SK-N-SH (cell line): ENCODE data around the gene DMAP1. TPM values are rescaled to one million over a fixed set of nuclear protein-coding genes. Genes with fewer than 3 reads are reported as not detected.

Experiments
- CTCF ChIA-PET: fragments of 300-600, 350-600 bp; formaldehyde crosslinking; extraction: SDS; loops from one replicate; lab custom pipeline; 2021; lab: Yijun Ruan, JAX
- POLR2A ChIA-PET: fragments of 350-600 bp; sonication (Branson Sonifier 250); formaldehyde crosslinking; extraction: SDS; loops from one replicate; lab custom pipeline; 2020; ENCODE audit warnings: antibody characterized with exemption, inconsistent platforms; lab: Yijun Ruan, JAX
- DNase-seq: peaks from one replicate; pipeline ENCODE4 v3.0.0; 2012
- H2AFZ ChIP-seq: fragments of 200-600 bp; sonication (generic); 2 replicates; pipeline ENCODE4 v1.8.1; 2016; ENCODE audit warnings: antibody characterized with exemption, mild to moderate bottlenecking, low read depth
- H3F3A ChIP-seq: fragments of 200-600 bp; sonication (generic); replicated peaks from 2 replicates; pipeline ENCODE3; 2016; ENCODE audit warnings: antibody characterized with exemption, mild to moderate bottlenecking; ENCODE audit not compliant: insufficient read depth
- H3K27ac ChIP-seq, 2 experiments: fragments of 200-500 bp in 1 of 2; fragments of 200-600 bp in 1 of 2; sonication (Bioruptor generic) in 1 of 2; sonication (generic), shearing (Covaris generic) in 1 of 2; 2 replicates each; pipeline versions ENCODE4 v1.5.1 to v1.6.1; 2014 to 2016; ENCODE audit warnings: low read depth in 2 of 2, inconsistent platforms in 1 of 2, low read length in 1 of 2, mild to moderate bottlenecking in 1 of 2, mixed read lengths in 1 of 2
- H3K27me3 ChIP-seq: fragments of 200-600 bp; sonication (generic), shearing (Covaris generic); 2 replicates; pipeline ENCODE4 v1.6.1; 2016; ENCODE audit warnings: mixed run types; ENCODE audit not compliant: insufficient read depth
- H3K36me3 ChIP-seq, 2 experiments: fragments of 200-500 bp in 1 of 2; fragments of 200-600 bp in 1 of 2; sonication (Bioruptor generic) in 1 of 2; sonication (generic) in 1 of 2; replicated peaks in 1 of 2; 2 replicates each; pipeline versions ENCODE3 to v1.5.1; 2014 to 2016; ENCODE audit warnings: low read length in 1 of 2, mild to moderate bottlenecking in 1 of 2; ENCODE audit not compliant: insufficient read depth in 2 of 2, control insufficient read depth in 1 of 2
- H3K4me1 ChIP-seq, 2 experiments: fragments of 200-500 bp in 1 of 2; fragments of 200-600 bp in 1 of 2; sonication (Bioruptor generic) in 1 of 2; sonication (generic), shearing (Covaris generic) in 1 of 2; 2 replicates each; pipeline versions ENCODE4 v1.5.1 to v1.6.1; 2014 to 2016; ENCODE audit warnings: low read depth in 1 of 2, low read length in 1 of 2, mixed run types in 1 of 2; ENCODE audit not compliant: insufficient read depth in 2 of 2, control insufficient read depth in 1 of 2
- H3K4me2 ChIP-seq: fragments of 200-600 bp; sonication (generic), shearing (Covaris generic); 2 replicates; pipeline ENCODE4 v1.6.1; 2017; ENCODE audit warnings: mixed run types
- H3K4me3 ChIP-seq, 2 experiments: fragments of 200-500 bp in 1 of 2; fragments of 200-600 bp in 1 of 2; sonication (Bioruptor generic) in 1 of 2; sonication (generic), shearing (Covaris generic) in 1 of 2; 2 replicates each; pipeline versions ENCODE4 v1.5.1 to v1.8.1; 2014 to 2016; ENCODE audit warnings: low read depth in 2 of 2, inconsistent platforms in 1 of 2, low read length in 1 of 2, mild to moderate bottlenecking in 1 of 2, mixed read lengths in 1 of 2, moderate library complexity in 1 of 2
- H3K79me2 ChIP-seq: fragments of 200-600 bp; sonication (generic); 2 replicates; pipeline ENCODE4 v1.8.1; 2017; ENCODE audit warnings: mild to moderate bottlenecking; ENCODE audit not compliant: insufficient read depth
- H3K9ac ChIP-seq: fragments of 200-600 bp; sonication (generic); 2 replicates; pipeline ENCODE4 v1.6.1; 2017; ENCODE audit warnings: mixed run types
- H3K9me2 ChIP-seq: fragments of 200-600 bp; sonication (generic); 2 replicates; pipeline ENCODE4 v1.6.1; 2017; ENCODE audit warnings: mixed run types
- H3K9me3 ChIP-seq: fragments of 200-600 bp; sonication (generic); 2 replicates; pipeline ENCODE4 v1.6.1; 2017; ENCODE audit warnings: mixed run types, mild to moderate bottlenecking, moderate library complexity
- H4K20me1 ChIP-seq: fragments of 200-600 bp; sonication (generic); 2 replicates; pipeline ENCODE4 v1.6.1; 2017; ENCODE audit warnings: mild to moderate bottlenecking, mixed run types; ENCODE audit not compliant: insufficient read depth
- CHD2 ChIP-seq: fragments of 150-350 bp; IDR thresholded peaks from 2 replicates; pipeline ENCODE4 v1.6.1; 2018; ENCODE audit warnings: low read length; ENCODE audit not compliant: partially characterized antibody
- ELF1 ChIP-seq: IDR thresholded peaks from 2 replicates; pipeline ENCODE4 v1.4.0; 2012
- EP300 ChIP-seq, 2 experiments: IDR thresholded peaks; 2 replicates each; pipeline versions ENCODE4 v1.4.0 to v1.6.1; 2012; ENCODE audit warnings: borderline replicate concordance in 1 of 2, low read depth in 1 of 2, low read length in 1 of 2
- FOXM1 ChIP-seq: IDR thresholded peaks from 2 replicates; pipeline ENCODE4 v1.4.0; 2012; ENCODE audit warnings: low read depth, mild to moderate bottlenecking
- GABPA ChIP-seq: IDR thresholded peaks from 2 replicates; pipeline ENCODE4 v1.4.0; 2012; ENCODE audit warnings: low read depth, mild to moderate bottlenecking
- GATA2 ChIP-seq: sonication (generic); formaldehyde crosslinking; IDR thresholded peaks from 2 replicates; pipeline ENCODE4 v1.5.0; 2020; ENCODE audit warnings: mild to moderate bottlenecking, missing genetic modification reagents
- MEF2A ChIP-seq: IDR thresholded peaks from 2 replicates; pipeline ENCODE4 v1.4.0; 2012; ENCODE audit warnings: low read depth, borderline replicate concordance
- MXI1 ChIP-seq: IDR thresholded peaks from 2 replicates; pipeline ENCODE4 v1.6.1; 2012; ENCODE audit warnings: mild to moderate bottlenecking, low read depth, low read length, improper control_type of control experiment
- NRF1 ChIP-seq: IDR thresholded peaks from 2 replicates; pipeline ENCODE4 v1.6.1; 2012; ENCODE audit warnings: low read depth, mild to moderate bottlenecking, low read length
- RCOR1 ChIP-seq: fragments of 150-350 bp; IDR thresholded peaks from 2 replicates; pipeline ENCODE4 v1.6.1; 2017; ENCODE audit warnings: antibody characterized with exemption, low read length
- RFX5 ChIP-seq: IDR thresholded peaks from 2 replicates; pipeline ENCODE4 v1.6.1; 2012; ENCODE audit warnings: mild to moderate bottlenecking, improper control_type of control experiment, low read length
- RXRA ChIP-seq: IDR thresholded peaks from 2 replicates; pipeline ENCODE4 v1.4.0; 2012; ENCODE audit warnings: low read depth, mild to moderate bottlenecking, borderline replicate concordance
- TAF1 ChIP-seq: IDR thresholded peaks from 2 replicates; pipeline ENCODE4 v1.6.1; 2012; ENCODE audit warnings: low read depth, mild to moderate bottlenecking, low read length, moderate library complexity, borderline replicate concordance
- TEAD4 ChIP-seq: IDR thresholded peaks from 2 replicates; pipeline ENCODE4 v1.4.0; 2012; ENCODE audit warnings: mild to moderate bottlenecking, borderline replicate concordance; ENCODE audit not compliant: insufficient read depth
- YY1 ChIP-seq: IDR thresholded peaks from 2 replicates; pipeline ENCODE4 v1.4.0; 2012; ENCODE audit warnings: low read depth, mild to moderate bottlenecking
- WGBS: methylation state at CpG from one replicate; pipeline ENCODE4 v1.1.6; 2017; ENCODE audit warnings: low lambda C conversion rate; 5-methylcytosine and 5-hydroxymethylcytosine counted together
- polyA plus RNA-seq, 3 experiments: library from polyadenylated mRNA; depleted of rRNA; stranded (reverse); fragments of >200 nt; gene quantifications; 2 replicates each; pipeline ENCODE4 v1.2.3, GENCODE V29; 2012
- TF ChIP-seq, protein P1 (sequence below): IDR thresholded peaks from 2 replicates; pipeline ENCODE4 v1.4.0; 2012; ENCODE audit warnings: low read depth, borderline replicate concordance
- TF ChIP-seq, protein P2 (sequence below): fragments of 150-350 bp; IDR thresholded peaks from 2 replicates; pipeline ENCODE4 v1.6.1; 2017; ENCODE audit warnings: antibody characterized with exemption, low read length, low read depth, borderline replicate concordance
- TF ChIP-seq, protein P3 (sequence below): IDR thresholded peaks from 2 replicates; pipeline ENCODE4 v1.4.0; 2012; ENCODE audit warnings: low read depth
- TF ChIP-seq, protein P4 (sequence below): fragments of 150-350 bp; IDR thresholded peaks from 2 replicates; pipeline ENCODE4 v1.6.1; 2016; ENCODE audit warnings: mild to moderate bottlenecking, low read depth, low read length
- TF ChIP-seq, protein P5 (sequence below): IDR thresholded peaks from 2 replicates; pipeline ENCODE4 v1.6.1; 2012; ENCODE audit warnings: mild to moderate bottlenecking, low read depth, low read length, moderate library complexity

The DMAP1 gene
- polyA plus RNA-seq, 1 of the 3 experiments (the other 2 are of a cell fraction), result 59.6 TPM

DNA sequence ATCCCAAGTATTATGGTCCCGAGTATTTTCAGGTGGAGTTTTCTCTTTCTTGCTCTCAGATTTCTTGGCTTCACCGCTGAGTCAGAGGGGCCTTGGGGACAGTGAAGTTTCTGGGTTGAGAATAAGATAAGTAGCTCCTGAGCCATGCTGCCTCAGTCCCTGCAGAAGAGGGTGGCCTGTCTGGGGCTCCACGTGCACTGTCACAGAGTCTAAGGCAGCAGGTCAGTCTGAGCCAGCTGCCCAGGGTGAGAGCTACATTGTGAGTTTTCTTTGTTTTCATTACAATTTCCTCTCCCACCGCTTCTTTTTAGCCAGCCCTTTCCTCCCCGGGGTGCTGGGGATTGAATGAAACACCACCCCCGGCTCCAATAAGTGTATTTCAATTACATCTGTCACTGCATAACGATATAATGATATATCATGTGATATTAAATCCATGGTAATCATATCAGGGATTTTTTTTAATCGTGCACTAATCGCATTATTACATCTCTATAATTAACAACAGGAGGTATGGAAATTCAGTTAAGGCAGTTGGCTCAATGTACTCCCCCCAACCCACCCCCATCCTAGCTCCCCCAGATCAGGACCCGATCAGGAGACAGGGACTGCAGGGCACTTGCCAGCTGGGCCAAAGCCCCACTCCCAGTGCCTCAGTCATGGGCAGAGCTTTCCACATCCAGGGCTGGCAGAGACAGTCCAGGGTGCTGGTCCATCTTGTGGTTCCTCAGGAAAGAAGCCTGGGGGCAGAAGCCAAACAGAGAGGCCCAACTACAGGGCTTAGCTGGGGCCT lies 43.7 kb downstream of the DMAP1 start (continued):
- TF ChIP-seq, protein P1, sequence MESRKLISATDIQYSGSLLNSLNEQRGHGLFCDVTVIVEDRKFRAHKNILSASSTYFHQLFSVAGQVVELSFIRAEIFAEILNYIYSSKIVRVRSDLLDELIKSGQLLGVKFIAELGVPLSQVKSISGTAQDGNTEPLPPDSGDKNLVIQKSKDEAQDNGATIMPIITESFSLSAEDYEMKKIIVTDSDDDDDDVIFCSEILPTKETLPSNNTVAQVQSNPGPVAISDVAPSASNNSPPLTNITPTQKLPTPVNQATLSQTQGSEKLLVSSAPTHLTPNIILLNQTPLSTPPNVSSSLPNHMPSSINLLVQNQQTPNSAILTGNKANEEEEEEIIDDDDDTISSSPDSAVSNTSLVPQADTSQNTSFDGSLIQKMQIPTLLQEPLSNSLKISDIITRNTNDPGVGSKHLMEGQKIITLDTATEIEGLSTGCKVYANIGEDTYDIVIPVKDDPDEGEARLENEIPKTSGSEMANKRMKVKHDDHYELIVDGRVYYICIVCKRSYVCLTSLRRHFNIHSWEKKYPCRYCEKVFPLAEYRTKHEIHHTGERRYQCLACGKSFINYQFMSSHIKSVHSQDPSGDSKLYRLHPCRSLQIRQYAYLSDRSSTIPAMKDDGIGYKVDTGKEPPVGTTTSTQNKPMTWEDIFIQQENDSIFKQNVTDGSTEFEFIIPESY, result no peak

DNA sequence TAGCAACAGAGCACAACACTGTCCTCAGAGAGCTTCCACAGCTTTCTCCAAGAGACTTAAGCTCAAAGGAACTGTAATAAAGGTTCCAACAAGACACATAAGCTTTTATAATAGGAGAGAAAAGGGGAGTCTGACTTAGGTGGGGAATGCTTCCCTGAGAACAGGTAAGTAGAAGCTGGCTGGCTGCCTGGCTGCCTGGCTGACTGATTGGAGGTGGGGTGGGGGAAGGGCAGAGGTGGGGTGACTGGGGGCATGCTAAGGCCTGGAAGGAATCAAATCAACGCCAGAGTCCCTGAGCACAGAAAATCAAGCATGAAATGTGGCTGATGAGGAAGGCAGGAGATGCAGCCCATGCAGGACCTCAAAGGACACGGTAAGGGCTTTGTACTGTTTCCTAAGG lies 45.8 kb downstream of the DMAP1 start:
- no peak for DNase-seq
- Histone ChIP-seq H3K9me3 (no peaks in the 10 kb centered on the region), H3K79me2 (no peaks in the 10 kb centered on the region), H3F3A (no peaks in the 10 kb centered on the region), H2AFZ (no peak overlapping the region), H3K9me2 (no peaks in the 10 kb centered on the region), H3K36me3 (peaks cover 0 to 8% of the 10 kb centered on the region in 2 experiments), H3K4me1 (peaks cover 0 to 22% of the 10 kb centered on the region in 2 experiments; a peak in 2 of 4 replicates), H3K4me2 (no peak overlapping the region), H3K9ac (no peak overlapping the region), H3K4me3 (no peak overlapping the region), H3K27ac (no peak overlapping the region), H4K20me1 (0 out of 2 replicates have a peak, but pooled peaks cover 4% of the 10 kb centered on the region), H3K27me3 (no peaks in the 10 kb centered on the region)
- TF ChIP-seq RCOR1 (no peak), EP300 (IDR thresholded peaks at IDR 0.05; ENCODE audit: borderline replicate concordance in 1 of 2, low read depth in 1 of 2, low read length in 1 of 2) (no peak), TAF1 (no peak), YY1 (no peak), TEAD4 (no peak), ELF1 (no peak), CHD2 (no peak), MEF2A (no peak), RFX5 (no peak), FOXM1 (no peak), GATA2 (no peak), GABPA (no peak), MXI1 (no peak), NRF1 (no peak), RXRA (no peak)
- TF ChIP-seq, protein P2, sequence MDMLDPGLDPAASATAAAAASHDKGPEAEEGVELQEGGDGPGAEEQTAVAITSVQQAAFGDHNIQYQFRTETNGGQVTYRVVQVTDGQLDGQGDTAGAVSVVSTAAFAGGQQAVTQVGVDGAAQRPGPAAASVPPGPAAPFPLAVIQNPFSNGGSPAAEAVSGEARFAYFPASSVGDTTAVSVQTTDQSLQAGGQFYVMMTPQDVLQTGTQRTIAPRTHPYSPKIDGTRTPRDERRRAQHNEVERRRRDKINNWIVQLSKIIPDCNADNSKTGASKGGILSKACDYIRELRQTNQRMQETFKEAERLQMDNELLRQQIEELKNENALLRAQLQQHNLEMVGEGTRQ, result no peak
- TF ChIP-seq, protein P3, sequence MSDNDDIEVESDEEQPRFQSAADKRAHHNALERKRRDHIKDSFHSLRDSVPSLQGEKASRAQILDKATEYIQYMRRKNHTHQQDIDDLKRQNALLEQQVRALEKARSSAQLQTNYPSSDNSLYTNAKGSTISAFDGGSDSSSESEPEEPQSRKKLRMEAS, result no peak
- TF ChIP-seq, protein P4, sequence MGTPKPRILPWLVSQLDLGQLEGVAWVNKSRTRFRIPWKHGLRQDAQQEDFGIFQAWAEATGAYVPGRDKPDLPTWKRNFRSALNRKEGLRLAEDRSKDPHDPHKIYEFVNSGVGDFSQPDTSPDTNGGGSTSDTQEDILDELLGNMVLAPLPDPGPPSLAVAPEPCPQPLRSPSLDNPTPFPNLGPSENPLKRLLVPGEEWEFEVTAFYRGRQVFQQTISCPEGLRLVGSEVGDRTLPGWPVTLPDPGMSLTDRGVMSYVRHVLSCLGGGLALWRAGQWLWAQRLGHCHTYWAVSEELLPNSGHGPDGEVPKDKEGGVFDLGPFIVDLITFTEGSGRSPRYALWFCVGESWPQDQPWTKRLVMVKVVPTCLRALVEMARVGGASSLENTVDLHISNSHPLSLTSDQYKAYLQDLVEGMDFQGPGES, result no peak
- TF ChIP-seq, protein P5, sequence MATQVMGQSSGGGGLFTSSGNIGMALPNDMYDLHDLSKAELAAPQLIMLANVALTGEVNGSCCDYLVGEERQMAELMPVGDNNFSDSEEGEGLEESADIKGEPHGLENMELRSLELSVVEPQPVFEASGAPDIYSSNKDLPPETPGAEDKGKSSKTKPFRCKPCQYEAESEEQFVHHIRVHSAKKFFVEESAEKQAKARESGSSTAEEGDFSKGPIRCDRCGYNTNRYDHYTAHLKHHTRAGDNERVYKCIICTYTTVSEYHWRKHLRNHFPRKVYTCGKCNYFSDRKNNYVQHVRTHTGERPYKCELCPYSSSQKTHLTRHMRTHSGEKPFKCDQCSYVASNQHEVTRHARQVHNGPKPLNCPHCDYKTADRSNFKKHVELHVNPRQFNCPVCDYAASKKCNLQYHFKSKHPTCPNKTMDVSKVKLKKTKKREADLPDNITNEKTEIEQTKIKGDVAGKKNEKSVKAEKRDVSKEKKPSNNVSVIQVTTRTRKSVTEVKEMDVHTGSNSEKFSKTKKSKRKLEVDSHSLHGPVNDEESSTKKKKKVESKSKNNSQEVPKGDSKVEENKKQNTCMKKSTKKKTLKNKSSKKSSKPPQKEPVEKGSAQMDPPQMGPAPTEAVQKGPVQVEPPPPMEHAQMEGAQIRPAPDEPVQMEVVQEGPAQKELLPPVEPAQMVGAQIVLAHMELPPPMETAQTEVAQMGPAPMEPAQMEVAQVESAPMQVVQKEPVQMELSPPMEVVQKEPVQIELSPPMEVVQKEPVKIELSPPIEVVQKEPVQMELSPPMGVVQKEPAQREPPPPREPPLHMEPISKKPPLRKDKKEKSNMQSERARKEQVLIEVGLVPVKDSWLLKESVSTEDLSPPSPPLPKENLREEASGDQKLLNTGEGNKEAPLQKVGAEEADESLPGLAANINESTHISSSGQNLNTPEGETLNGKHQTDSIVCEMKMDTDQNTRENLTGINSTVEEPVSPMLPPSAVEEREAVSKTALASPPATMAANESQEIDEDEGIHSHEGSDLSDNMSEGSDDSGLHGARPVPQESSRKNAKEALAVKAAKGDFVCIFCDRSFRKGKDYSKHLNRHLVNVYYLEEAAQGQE, result no peak
- TF ChIP-seq, protein P1, result no peak
- POLR2A ChIA-PET, result no interaction called here
- 95% methylated on average over 2 of the region's 2 CpGs for WGBS
- CTCF ChIA-PET, result interaction anchor here (0.9 to 2.2 kb wide), 3 partner anchors 9 to 41 kb away, joined by 3 to 8 read pairs (median 8); no protein-coding TSS in a partner anchor
